Measurements from ENCODE around the gene C1QA. TPM values are rescaled to one million over a fixed set of nuclear protein-coding genes. Genes with fewer than 3 reads are reported as not detected.

C1QA gene, protein sequence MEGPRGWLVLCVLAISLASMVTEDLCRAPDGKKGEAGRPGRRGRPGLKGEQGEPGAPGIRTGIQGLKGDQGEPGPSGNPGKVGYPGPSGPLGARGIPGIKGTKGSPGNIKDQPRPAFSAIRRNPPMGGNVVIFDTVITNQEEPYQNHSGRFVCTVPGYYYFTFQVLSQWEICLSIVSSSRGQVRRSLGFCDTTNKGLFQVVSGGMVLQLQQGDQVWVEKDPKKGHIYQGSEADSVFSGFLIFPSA
- total RNA-seq (2012; rRNA removed) (not detected in 2 replicates), polyA plus RNA-seq (2012; rRNA removed) (not detected in 2 replicates), Bru-seq, nascent RNA (not detected), BruChase-seq, experiment 1, labeled RNA remaining after a 6-hour chase (not detected), BruChase-seq, experiment 2, labeled RNA remaining after a 2-hour chase (not detected)
- polyA plus RNA-seq (2012; cell fraction: cytosol; rRNA removed), result not detected in 2 replicates
- not detected in 2 replicates for polyA plus RNA-seq (2012; cell fraction: nucleus; rRNA removed; ENCODE audit: low replicate concordance)
- long read RNA-seq, result 0 reads

DNA sequence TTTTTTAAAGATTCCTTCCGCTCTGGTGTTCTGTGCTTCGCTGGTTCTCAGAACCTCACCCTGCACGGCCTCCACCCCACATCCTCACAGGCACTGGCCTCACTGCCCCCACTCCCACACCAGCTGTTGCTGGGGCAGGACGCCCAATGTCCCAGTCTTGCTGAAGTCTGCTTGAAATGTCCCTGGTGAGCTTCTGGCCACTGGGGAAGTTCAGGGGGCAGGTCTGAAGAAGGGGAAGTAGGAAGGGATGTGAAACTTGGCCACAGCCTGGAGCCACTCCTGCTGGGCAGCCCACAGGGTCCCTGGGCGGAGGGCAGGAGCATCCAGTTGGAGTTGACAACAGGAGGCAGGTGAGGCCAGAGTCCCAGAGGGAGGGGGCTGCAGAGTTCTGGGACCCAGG lies at the start of gene C1QA:
C1QA (plus strand) TSS at position 276 of the 400 bp plus-strand sequence. CDS start 989 bp downstream, outside the sequence.
- H3K9me1 ChIP-seq (ENCODE audit: insufficient read depth, low read length), result no peaks in the 10 kb centered on the region
- H2BK120ac ChIP-seq (ENCODE audit: low read depth, low read length), result no peak within 1 kb of the TSS
- H4K91ac ChIP-seq (ENCODE audit: insufficient read depth, low read depth, low read length), result no peak within 1 kb of the TSS
- H4K8ac ChIP-seq (ENCODE audit: low read depth in 2 of 2, low read length in 2 of 2), result no peak within 1 kb of the TSS
- ChIA-PET POLR2A (ENCODE audit: unreplicated experiment) (no interaction called here), CTCF (no interaction called here)
- no peak within 1 kb of the TSS for H2BK5ac ChIP-seq (ENCODE audit: low read depth, low read length, poor library complexity, severe bottlenecking)
- in situ Hi-C loops (cut with MboI; ENCODE audit: low sequenced_read_pairs), result no loop called here
- no peak within 1 kb of the TSS for H2AK5ac ChIP-seq (ENCODE audit: low read depth, low read length)
- no peak within 1 kb of the TSS for H3K23ac ChIP-seq (ENCODE audit: low read depth, low read length)
- H3K14ac ChIP-seq (replicated peaks; ENCODE audit: low read depth, low read length), result no peak within 1 kb of the TSS
- H3K9ac ChIP-seq (ENCODE audit: low read depth, low read length), result no peak within 1 kb of the TSS
- DNase-seq, result no peak
- BruUV-seq (replicated peaks), result no TSS peak
- no peaks in the 10 kb centered on the region for H4K20me1 ChIP-seq (ENCODE audit: insufficient read depth, low read length)
- no peak for ATAC-seq (ENCODE audit: low read depth)
- no peak within 1 kb of the TSS for H3K18ac ChIP-seq (ENCODE audit: low read depth, low read length)
- H2BK15ac ChIP-seq (ENCODE audit: low read depth, low read length), result no peak within 1 kb of the TSS
- no peak within 1 kb of the TSS for H3K4ac ChIP-seq (ENCODE audit: low read depth, low read length)
- H3K9me3 ChIP-seq (ENCODE audit: control insufficient read depth, insufficient read depth, low read length), result peaks cover 3% of the 10 kb centered on the region; the same call in 1 of the 2 replicates
- no peaks in the 10 kb centered on the region for H3K79me1 ChIP-seq (ENCODE audit: low read depth in 1 of 2, low read length in 2 of 2)
- no peaks in the 10 kb centered on the region; the same call in 1 of the 2 replicates for H3K4me1 ChIP-seq (ENCODE audit: control insufficient read depth, insufficient read depth, low read length)
- H4K5ac ChIP-seq (ENCODE audit: low read depth, low read length), result no peak within 1 kb of the TSS
- 60% methylated on average over 2 of the region's 5 CpGs; no CpG with 5 or more reads in 1 of the 2 experiments for WGBS, 2 experiments (ENCODE audit: extremely low coverage in 2 of 2, insufficient read length in 1 of 2)
- H3K4me3 ChIP-seq (ENCODE audit: insufficient read depth, low read depth, low read length), result no peak within 1 kb of the TSS
- no peak within 1 kb of the TSS for H3K56ac ChIP-seq (ENCODE audit: extremely low read depth, insufficient read depth, low read length)
- intact Hi-C loops (cut with micrococcal nuclease), result no loop called here
- H2AK9ac ChIP-seq (replicated peaks; ENCODE audit: low read depth, low read length, poor library complexity), result no peak within 1 kb of the TSS
- peak within 1 kb of the TSS; percentile 32 for H2AFZ ChIP-seq (replicated peaks; ENCODE audit: low read length, poor library complexity)
- peaks cover 51% of the 10 kb centered on the region for H3K27me3 ChIP-seq (ENCODE audit: control insufficient read depth, insufficient read depth, low read length)
- H3K27ac ChIP-seq (ENCODE audit: insufficient read depth, low read length), result no peak within 1 kb of the TSS
- dilution Hi-C loops (cut with HindIII; ENCODE audit: low sequenced_read_pairs, unreplicated experiment), result no loop called here
- no peak within 1 kb of the TSS for H3K4me2 ChIP-seq (ENCODE audit: low read depth, low read length)
- no peaks in the 10 kb centered on the region for H3K36me3 ChIP-seq (ENCODE audit: control insufficient read depth, insufficient read depth, low read length)
- H2BK20ac ChIP-seq (ENCODE audit: low read depth, low read length), result no peak within 1 kb of the TSS
- TF ChIP-seq RCOR1 (IDR thresholded peaks at IDR 0.05; ENCODE audit: insufficient replicate concordance, low read length) (no peak), MAZ (IDR thresholded peaks at IDR 0.05; ENCODE audit: borderline replicate concordance, low read depth, low read length) (no peak), BHLHE40 (IDR thresholded peaks at IDR 0.05; ENCODE audit: low read depth, low read length) (no peak), NFE2L2 (IDR thresholded peaks at IDR 0.05; ENCODE audit: low read depth, low read length) (no peak), MAFK (IDR thresholded peaks at IDR 0.05; ENCODE audit: low read depth, low read length) (no peak), CHD1 (IDR thresholded peaks at IDR 0.05; ENCODE audit: low read depth, low read length) (no peak), FOS (IDR thresholded peaks at IDR 0.05; ENCODE audit: low read depth, low read length) (no peak), CEBPB (IDR thresholded peaks at IDR 0.05; ENCODE audit: low read depth, low read length) (no peak), MXI1 (IDR thresholded peaks at IDR 0.05; ENCODE audit: borderline replicate concordance, low read depth, low read length) (no peak), RFX5 (IDR thresholded peaks at IDR 0.05; ENCODE audit: low read depth, low read length) (no peak), SMC3 (IDR thresholded peaks at IDR 0.05; ENCODE audit: low read depth, low read length) (no peak), POLR2A (IDR thresholded peaks at IDR 0.05; ENCODE audit: low read depth, low read length) (no peak)
- TF ChIP-seq, protein P1, sequence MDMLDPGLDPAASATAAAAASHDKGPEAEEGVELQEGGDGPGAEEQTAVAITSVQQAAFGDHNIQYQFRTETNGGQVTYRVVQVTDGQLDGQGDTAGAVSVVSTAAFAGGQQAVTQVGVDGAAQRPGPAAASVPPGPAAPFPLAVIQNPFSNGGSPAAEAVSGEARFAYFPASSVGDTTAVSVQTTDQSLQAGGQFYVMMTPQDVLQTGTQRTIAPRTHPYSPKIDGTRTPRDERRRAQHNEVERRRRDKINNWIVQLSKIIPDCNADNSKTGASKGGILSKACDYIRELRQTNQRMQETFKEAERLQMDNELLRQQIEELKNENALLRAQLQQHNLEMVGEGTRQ (IDR thresholded peaks at IDR 0.05; ENCODE audit: low read depth, low read length), result no peak
- TF ChIP-seq, protein P2, sequence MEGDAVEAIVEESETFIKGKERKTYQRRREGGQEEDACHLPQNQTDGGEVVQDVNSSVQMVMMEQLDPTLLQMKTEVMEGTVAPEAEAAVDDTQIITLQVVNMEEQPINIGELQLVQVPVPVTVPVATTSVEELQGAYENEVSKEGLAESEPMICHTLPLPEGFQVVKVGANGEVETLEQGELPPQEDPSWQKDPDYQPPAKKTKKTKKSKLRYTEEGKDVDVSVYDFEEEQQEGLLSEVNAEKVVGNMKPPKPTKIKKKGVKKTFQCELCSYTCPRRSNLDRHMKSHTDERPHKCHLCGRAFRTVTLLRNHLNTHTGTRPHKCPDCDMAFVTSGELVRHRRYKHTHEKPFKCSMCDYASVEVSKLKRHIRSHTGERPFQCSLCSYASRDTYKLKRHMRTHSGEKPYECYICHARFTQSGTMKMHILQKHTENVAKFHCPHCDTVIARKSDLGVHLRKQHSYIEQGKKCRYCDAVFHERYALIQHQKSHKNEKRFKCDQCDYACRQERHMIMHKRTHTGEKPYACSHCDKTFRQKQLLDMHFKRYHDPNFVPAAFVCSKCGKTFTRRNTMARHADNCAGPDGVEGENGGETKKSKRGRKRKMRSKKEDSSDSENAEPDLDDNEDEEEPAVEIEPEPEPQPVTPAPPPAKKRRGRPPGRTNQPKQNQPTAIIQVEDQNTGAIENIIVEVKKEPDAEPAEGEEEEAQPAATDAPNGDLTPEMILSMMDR (conservative IDR thresholded peaks at IDR 0.05; ENCODE audit: low read depth, low read length), result no peak
- TF ChIP-seq, protein P3, sequence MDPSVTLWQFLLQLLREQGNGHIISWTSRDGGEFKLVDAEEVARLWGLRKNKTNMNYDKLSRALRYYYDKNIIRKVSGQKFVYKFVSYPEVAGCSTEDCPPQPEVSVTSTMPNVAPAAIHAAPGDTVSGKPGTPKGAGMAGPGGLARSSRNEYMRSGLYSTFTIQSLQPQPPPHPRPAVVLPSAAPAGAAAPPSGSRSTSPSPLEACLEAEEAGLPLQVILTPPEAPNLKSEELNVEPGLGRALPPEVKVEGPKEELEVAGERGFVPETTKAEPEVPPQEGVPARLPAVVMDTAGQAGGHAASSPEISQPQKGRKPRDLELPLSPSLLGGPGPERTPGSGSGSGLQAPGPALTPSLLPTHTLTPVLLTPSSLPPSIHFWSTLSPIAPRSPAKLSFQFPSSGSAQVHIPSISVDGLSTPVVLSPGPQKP (IDR thresholded peaks at IDR 0.05; ENCODE audit: borderline replicate concordance, low read depth, low read length), result no peak

Data from IMR-90 (cell line).